Measurements from ENCODE around the gene SAC3D1. TPM values are rescaled to one million over a fixed set of nuclear protein-coding genes. Genes with fewer than 3 reads are reported as not detected.

Gene SAC3D1
- total and polyA plus RNA-seq, 2 of the 4 experiments (the other 2 are of a cell fraction): 2.9 to 13.2 TPM

GRCh38 chr11:65002706-65003105 is 38.3 kb upstream of the SAC3D1 start:
- Histone ChIP-seq H2BK20ac (ENCODE audit: low read depth, low read length) (no peak overlapping the region), H3K9me3 (ENCODE audit: control insufficient read depth, insufficient read depth, low read length) (no peaks in the 10 kb centered on the region), H3K36me3 (ENCODE audit: control insufficient read depth, insufficient read depth, low read length) (no peaks in the 10 kb centered on the region), H2BK120ac (ENCODE audit: low read depth, low read length) (no peak overlapping the region), H2AK5ac (ENCODE audit: low read depth, low read length) (no peak overlapping the region), H3K18ac (ENCODE audit: low read depth, low read length) (no peak overlapping the region), H2BK5ac (ENCODE audit: low read depth, low read length, poor library complexity, severe bottlenecking) (no peak overlapping the region), H3K27ac (ENCODE audit: insufficient read depth, low read length) (no peak overlapping the region), H4K91ac (ENCODE audit: insufficient read depth, low read depth, low read length) (no peak overlapping the region), H4K8ac (ENCODE audit: low read depth in 2 of 2, low read length in 2 of 2) (no peak overlapping the region), H3K23ac (ENCODE audit: low read depth, low read length) (no peak overlapping the region), H4K5ac (ENCODE audit: low read depth, low read length) (no peak overlapping the region), H3K9me1 (ENCODE audit: insufficient read depth, low read length) (peaks cover 7% of the 10 kb centered on the region), H3K4me2 (ENCODE audit: low read depth, low read length) (no peak overlapping the region), H3K4me3 (ENCODE audit: insufficient read depth, low read depth, low read length) (no peak overlapping the region), H3K56ac (ENCODE audit: extremely low read depth, insufficient read depth, low read length) (no peak overlapping the region), H2AFZ (replicated peaks; ENCODE audit: low read length, poor library complexity) (no peak overlapping the region), H3K9ac (ENCODE audit: low read depth, low read length) (no peak overlapping the region), H2AK9ac (replicated peaks; ENCODE audit: low read depth, low read length, poor library complexity) (no peak overlapping the region), H3K4ac (ENCODE audit: low read depth, low read length) (no peak overlapping the region), H3K27me3 (ENCODE audit: control insufficient read depth, insufficient read depth, low read length) (no peaks in the 10 kb centered on the region), H3K14ac (replicated peaks; ENCODE audit: low read depth, low read length) (no peak overlapping the region), H3K4me1 (ENCODE audit: control insufficient read depth, insufficient read depth, low read length) (peaks cover 4% of the 10 kb centered on the region; the same call in 1 of the 2 replicates), H4K20me1 (ENCODE audit: insufficient read depth, low read length) (no peaks in the 10 kb centered on the region), H2BK15ac (ENCODE audit: low read depth, low read length) (no peak overlapping the region), H3K79me1 (ENCODE audit: low read depth in 1 of 2, low read length in 2 of 2) (no peaks in the 10 kb centered on the region; a peak in 1 of 4 replicates)
- no TSS peak for BruUV-seq (replicated peaks)
- no CpG with 5 or more reads among the region's 5 CpGs for WGBS, 2 experiments (ENCODE audit: extremely low coverage in 2 of 2, insufficient read length in 1 of 2)
- TF ChIP-seq FOS (IDR thresholded peaks at IDR 0.05; ENCODE audit: low read depth, low read length): no peak
- no peak for TF ChIP-seq BHLHE40 (IDR thresholded peaks at IDR 0.05; ENCODE audit: low read depth, low read length)
- TF ChIP-seq CEBPB (IDR thresholded peaks at IDR 0.05; ENCODE audit: low read depth, low read length): no peak
- TF ChIP-seq MAFK (IDR thresholded peaks at IDR 0.05; ENCODE audit: low read depth, low read length): no peak
- no peak for TF ChIP-seq MAZ (IDR thresholded peaks at IDR 0.05; ENCODE audit: borderline replicate concordance, low read depth, low read length)
- TF ChIP-seq MXI1 (IDR thresholded peaks at IDR 0.05; ENCODE audit: borderline replicate concordance, low read depth, low read length): no peak
- TF ChIP-seq RFX5 (IDR thresholded peaks at IDR 0.05; ENCODE audit: low read depth, low read length): no peak
- POLR2A ChIA-PET (ENCODE audit: unreplicated experiment): no interaction called here
- ATAC-seq (ENCODE audit: low read depth): no peak
- DNase-seq: no peak
- in situ Hi-C loops (cut with MboI; ENCODE audit: low sequenced_read_pairs): loop anchor here (10.0 kb wide), 1 partner anchor 158 kb away; the partner anchor contains the start of gene CDC42BPG
- CTCF ChIA-PET: no interaction called here
- intact Hi-C loops (cut with micrococcal nuclease): no loop called here
- dilution Hi-C loops (cut with HindIII; ENCODE audit: low sequenced_read_pairs, unreplicated experiment): no loop called here
